SK-N-SH (cell line): ENCODE data around the gene GALNTL6.

Experiments
- MAX ChIP-seq: IDR thresholded peaks from 2 replicates; pipeline ENCODE4 v1.4.0; 2012; ENCODE audit warnings: low read depth
- TF ChIP-seq, protein P1 (sequence below): fragments of 200-600 bp; sonication (generic); IDR thresholded peaks from 2 replicates; pipeline ENCODE4 v1.6.1; 2017; ENCODE audit warnings: antibody characterized with exemption, mild to moderate bottlenecking, moderate library complexity

GRCh38 chr4:171809854-171810253 lies 3.4 kb upstream of the GALNTL6 start:
- no peak for TF ChIP-seq MAX
- TF ChIP-seq, protein P1, sequence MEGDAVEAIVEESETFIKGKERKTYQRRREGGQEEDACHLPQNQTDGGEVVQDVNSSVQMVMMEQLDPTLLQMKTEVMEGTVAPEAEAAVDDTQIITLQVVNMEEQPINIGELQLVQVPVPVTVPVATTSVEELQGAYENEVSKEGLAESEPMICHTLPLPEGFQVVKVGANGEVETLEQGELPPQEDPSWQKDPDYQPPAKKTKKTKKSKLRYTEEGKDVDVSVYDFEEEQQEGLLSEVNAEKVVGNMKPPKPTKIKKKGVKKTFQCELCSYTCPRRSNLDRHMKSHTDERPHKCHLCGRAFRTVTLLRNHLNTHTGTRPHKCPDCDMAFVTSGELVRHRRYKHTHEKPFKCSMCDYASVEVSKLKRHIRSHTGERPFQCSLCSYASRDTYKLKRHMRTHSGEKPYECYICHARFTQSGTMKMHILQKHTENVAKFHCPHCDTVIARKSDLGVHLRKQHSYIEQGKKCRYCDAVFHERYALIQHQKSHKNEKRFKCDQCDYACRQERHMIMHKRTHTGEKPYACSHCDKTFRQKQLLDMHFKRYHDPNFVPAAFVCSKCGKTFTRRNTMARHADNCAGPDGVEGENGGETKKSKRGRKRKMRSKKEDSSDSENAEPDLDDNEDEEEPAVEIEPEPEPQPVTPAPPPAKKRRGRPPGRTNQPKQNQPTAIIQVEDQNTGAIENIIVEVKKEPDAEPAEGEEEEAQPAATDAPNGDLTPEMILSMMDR: no peak
